BLaER1 (cell line): ENCODE results near the gene CASK.

Source experiments
- H3K27ac ChIP-seq: shearing (Covaris generic); formaldehyde crosslinking; 2 replicates; pipeline ENCODE4 v1.8.1; 2022
- H3K27me3 ChIP-seq: shearing (Covaris generic); formaldehyde crosslinking; 2 replicates; pipeline ENCODE4 v1.8.1; 2022
- H3K36me3 ChIP-seq: shearing (Covaris generic); formaldehyde crosslinking; 2 replicates; pipeline ENCODE4 v1.8.1; 2022
- H3K4me1 ChIP-seq: shearing (Covaris generic); formaldehyde crosslinking; 2 replicates; pipeline ENCODE4 v1.8.1; 2022
- H3K4me2 ChIP-seq: shearing (Covaris generic); formaldehyde crosslinking; 2 replicates; pipeline ENCODE4 v1.8.1; 2022
- H3K4me3 ChIP-seq: shearing (Covaris generic); formaldehyde crosslinking; 2 replicates; pipeline ENCODE4 v1.8.1; 2022
- H3K9ac ChIP-seq: shearing (Covaris generic); formaldehyde crosslinking; 2 replicates; pipeline ENCODE4 v1.8.1; 2022
- H3K9me3 ChIP-seq: shearing (Covaris generic); formaldehyde crosslinking; 2 replicates; pipeline ENCODE4 v1.8.1; 2022
- H4K20me1 ChIP-seq: shearing (Covaris generic); formaldehyde crosslinking; 2 replicates; pipeline ENCODE4 v1.8.1; 2022
- Cebpa-rat ChIP-seq: shearing (Covaris generic); IDR thresholded peaks from 2 replicates; pipeline ENCODE4 v1.8.1; 2022

CASK gene

GRCh38 chrX:41711021-41711667 is 212.2 kb downstream of the CASK start:
- H3K27me3 ChIP-seq: peaks cover 89% of the 10 kb centered on the region
- H4K20me1 ChIP-seq: peaks cover 9% of the 10 kb centered on the region; the same call in 1 of the 2 replicates
- TF ChIP-seq Cebpa-rat: no peak
- no peaks in the 10 kb centered on the region for H3K9me3 ChIP-seq
- no peak overlapping the region for H3K4me3 ChIP-seq
- no peaks in the 10 kb centered on the region for H3K36me3 ChIP-seq
- H3K4me2 ChIP-seq: no peak overlapping the region
- H3K4me1 ChIP-seq: peaks cover 6% of the 10 kb centered on the region
- no peak overlapping the region for H3K9ac ChIP-seq
- no peak overlapping the region for H3K27ac ChIP-seq

- Histone ChIP-seq H4K20me1 (peaks cover 9% of the 10 kb centered on the region; the same call in 1 of the 2 replicates), H3K27ac (no peak overlapping the region), H3K9me3 (no peaks in the 10 kb centered on the region), H3K4me1 (peaks cover 22% of the 10 kb centered on the region), H3K4me2 (no peak overlapping the region), H3K4me3 (no peak overlapping the region), H3K9ac (no peak overlapping the region), H3K27me3 (peaks cover 89% of the 10 kb centered on the region), H3K36me3 (no peaks in the 10 kb centered on the region)
- no peak for TF ChIP-seq Cebpa-rat
Measured at GRCh38 chrX:41708486-41708885, 214.9 kb downstream of the CASK start.

DNA sequence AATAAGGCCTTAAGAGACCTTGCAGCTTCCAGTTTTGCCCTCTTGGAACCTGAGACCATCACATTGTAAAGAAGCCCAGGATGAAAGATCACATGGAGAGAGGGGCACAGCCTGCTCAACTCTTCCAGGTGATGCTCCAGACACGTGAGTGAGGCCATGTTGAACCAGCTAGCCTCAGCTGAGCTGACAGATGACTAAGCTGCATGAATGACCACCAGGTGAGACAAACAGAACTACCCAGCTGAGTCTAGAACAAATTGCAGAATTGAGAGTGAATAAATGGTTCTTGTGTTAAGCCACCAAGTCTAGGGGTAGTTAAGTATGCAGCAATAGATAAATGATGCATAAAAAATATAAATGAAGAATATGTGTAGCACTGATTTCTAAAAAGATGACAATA is 216.1 kb downstream of the CASK start:
- Histone ChIP-seq H4K20me1 (peaks cover 9% of the 10 kb centered on the region; the same call in 1 of the 2 replicates), H3K4me2 (no peak overlapping the region), H3K4me1 (peaks cover 22% of the 10 kb centered on the region), H3K4me3 (no peak overlapping the region), H3K27ac (no peak overlapping the region), H3K9ac (no peak overlapping the region), H3K36me3 (no peaks in the 10 kb centered on the region), H3K27me3 (peaks cover 87% of the 10 kb centered on the region), H3K9me3 (no peaks in the 10 kb centered on the region)
- TF ChIP-seq Cebpa-rat: no peak

GRCh38 chrX:41705680-41706374 is 217.5 kb downstream of the CASK start:
- H4K20me1 ChIP-seq: peaks cover 6% of the 10 kb centered on the region; the same call in 1 of the 2 replicates
- H3K4me2 ChIP-seq: peak overlapping the region; percentile 39
- no peaks in the 10 kb centered on the region for H3K36me3 ChIP-seq
- H3K9ac ChIP-seq: no peak overlapping the region
- no peaks in the 10 kb centered on the region for H3K9me3 ChIP-seq
- H3K4me1 ChIP-seq: peaks cover 22% of the 10 kb centered on the region
- no peak overlapping the region for H3K4me3 ChIP-seq
- TF ChIP-seq Cebpa-rat: no peak
- H3K27ac ChIP-seq: peak overlapping the region; percentile 65
- H3K27me3 ChIP-seq: peaks cover 83% of the 10 kb centered on the region

DNA sequence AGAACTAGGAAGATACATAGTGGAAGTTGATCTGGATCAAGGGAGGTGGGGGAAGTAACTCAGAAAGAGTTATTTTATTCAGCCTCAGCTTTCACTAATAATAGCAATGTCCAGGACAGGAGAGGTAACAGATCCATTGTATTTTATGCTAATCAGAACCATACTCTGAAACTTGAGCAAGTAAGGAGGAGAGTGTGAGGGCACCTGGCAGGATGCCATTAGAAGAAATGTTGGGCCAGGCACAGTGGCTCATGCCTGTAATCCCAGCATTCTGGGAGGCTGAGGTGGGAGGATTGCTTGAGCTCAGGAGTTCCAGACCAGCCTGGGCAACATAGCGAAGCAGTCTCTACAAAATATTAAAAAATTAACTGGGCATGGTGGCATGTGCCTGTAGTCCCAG is 218.3 kb downstream of the CASK start:
- Histone ChIP-seq H3K27me3 (peaks cover 76% of the 10 kb centered on the region), H3K4me1 (peaks cover 22% of the 10 kb centered on the region), H3K4me3 (no peak overlapping the region), H3K9ac (no peak overlapping the region), H3K9me3 (no peaks in the 10 kb centered on the region), H3K4me2 (peak overlapping the region; percentile 39), H3K27ac (peak overlapping the region; percentile 65; the same call in 1 of the 2 replicates), H4K20me1 (no peaks in the 10 kb centered on the region), H3K36me3 (no peaks in the 10 kb centered on the region)
- TF ChIP-seq Cebpa-rat: no peak

DNA sequence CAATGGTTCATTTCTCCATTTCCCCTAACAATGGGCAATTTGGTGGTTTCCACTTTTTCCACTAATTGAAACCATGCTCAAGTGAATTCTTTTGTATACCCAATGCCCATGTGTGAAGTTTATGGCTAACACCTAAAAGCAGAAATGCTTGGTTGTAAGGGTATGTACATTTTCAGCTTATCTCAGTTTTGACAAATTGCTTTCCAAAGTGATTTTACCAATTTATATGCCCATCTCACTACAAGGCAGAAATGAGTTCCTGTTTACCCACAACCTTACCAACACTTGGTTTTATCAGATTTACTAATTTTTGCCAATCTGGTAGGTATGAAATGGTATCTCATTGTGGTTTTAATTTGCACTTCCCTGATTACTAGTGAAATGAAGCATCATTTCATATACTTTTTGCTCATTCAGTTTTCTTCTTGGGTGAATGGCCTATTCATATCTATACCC is 219.8 kb downstream of the CASK start:
- Histone ChIP-seq H3K27me3 (peaks cover 76% of the 10 kb centered on the region), H3K4me2 (no peak overlapping the region), H3K36me3 (no peaks in the 10 kb centered on the region), H3K9ac (no peak overlapping the region), H3K27ac (no peak overlapping the region), H3K4me1 (peaks cover 22% of the 10 kb centered on the region), H3K4me3 (no peak overlapping the region), H3K9me3 (no peaks in the 10 kb centered on the region), H4K20me1 (no peaks in the 10 kb centered on the region)
- TF ChIP-seq Cebpa-rat: no peak

DNA sequence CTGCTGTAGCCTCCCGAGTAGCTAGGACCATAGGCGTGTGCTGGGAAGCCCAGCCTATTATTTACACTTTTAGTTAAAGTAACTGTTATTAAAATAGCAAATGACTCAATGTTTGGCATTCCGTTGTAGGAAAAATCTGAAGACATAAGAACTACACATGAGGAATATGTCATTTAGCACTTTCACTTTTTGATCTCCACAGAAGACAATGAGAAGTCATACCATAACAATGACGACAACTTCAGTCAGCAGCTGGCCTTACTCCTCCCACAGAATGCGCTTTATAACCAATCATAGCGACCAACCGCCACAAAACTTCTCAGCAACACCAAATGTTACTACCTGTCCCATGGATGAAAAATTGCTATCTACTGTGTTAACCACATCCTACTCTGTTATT is 227.9 kb downstream of the CASK start:
- Histone ChIP-seq H3K9ac (no peak overlapping the region), H3K9me3 (no peaks in the 10 kb centered on the region), H4K20me1 (no peaks in the 10 kb centered on the region), H3K27ac (no peak overlapping the region), H3K36me3 (no peaks in the 10 kb centered on the region), H3K4me2 (no peak overlapping the region), H3K4me1 (no peaks in the 10 kb centered on the region), H3K27me3 (peaks cover 81% of the 10 kb centered on the region), H3K4me3 (no peak overlapping the region)
- no peak for TF ChIP-seq Cebpa-rat

GRCh38 chrX:41693024-41693423 is 230.3 kb downstream of the CASK start:
- no peak overlapping the region for H3K4me2 ChIP-seq
- H3K9ac ChIP-seq: no peak overlapping the region
- no peaks in the 10 kb centered on the region for H3K9me3 ChIP-seq
- TF ChIP-seq Cebpa-rat: no peak
- H4K20me1 ChIP-seq: no peaks in the 10 kb centered on the region
- H3K4me3 ChIP-seq: no peak overlapping the region
- no peak overlapping the region for H3K27ac ChIP-seq
- no peaks in the 10 kb centered on the region for H3K36me3 ChIP-seq
- H3K4me1 ChIP-seq: no peaks in the 10 kb centered on the region
- H3K27me3 ChIP-seq: peaks cover 88% of the 10 kb centered on the region

DNA sequence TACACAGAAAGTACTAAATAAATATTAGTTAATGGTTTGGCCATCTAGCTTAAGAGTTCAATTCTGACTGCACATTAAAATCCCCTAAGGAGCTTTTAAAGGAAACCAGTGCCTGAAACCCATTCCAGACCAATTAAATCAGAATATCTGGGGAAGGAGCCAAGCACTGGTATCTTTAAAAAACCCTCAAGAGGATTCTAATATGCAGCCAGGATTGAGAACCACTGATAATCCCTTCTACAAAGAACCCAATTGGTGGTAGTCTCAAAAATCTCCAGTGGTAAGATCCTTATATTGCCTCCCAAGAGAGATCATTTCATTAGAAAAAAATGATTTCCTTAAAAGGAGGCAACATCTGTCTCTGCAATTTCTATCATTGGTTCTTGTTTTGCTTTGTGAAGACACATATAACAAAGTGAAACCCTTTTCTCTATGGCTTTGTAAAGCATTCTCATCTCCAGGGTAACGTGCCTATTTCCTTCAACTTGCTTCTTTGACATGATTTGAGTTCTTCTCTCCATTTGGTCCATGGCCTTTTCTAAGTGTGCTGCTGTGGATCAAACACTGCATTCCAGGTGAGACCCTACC is 231.1 kb downstream of the CASK start:
- Histone ChIP-seq H3K4me2 (no peak overlapping the region), H3K9me3 (no peaks in the 10 kb centered on the region), H3K4me3 (no peak overlapping the region), H4K20me1 (no peaks in the 10 kb centered on the region), H3K36me3 (no peaks in the 10 kb centered on the region), H3K27ac (no peak overlapping the region), H3K4me1 (no peaks in the 10 kb centered on the region), H3K27me3 (peaks cover 88% of the 10 kb centered on the region), H3K9ac (no peak overlapping the region)
- no peak for TF ChIP-seq Cebpa-rat

GRCh38 chrX:41689711-41690110 is 233.6 kb downstream of the CASK start:
- Histone ChIP-seq H3K27ac (no peak overlapping the region), H3K36me3 (no peaks in the 10 kb centered on the region), H3K27me3 (peaks cover 91% of the 10 kb centered on the region), H4K20me1 (no peaks in the 10 kb centered on the region), H3K4me3 (no peak overlapping the region), H3K4me1 (no peaks in the 10 kb centered on the region), H3K9me3 (no peaks in the 10 kb centered on the region), H3K9ac (no peak overlapping the region), H3K4me2 (no peak overlapping the region)
- TF ChIP-seq Cebpa-rat: no peak
